H1 (cell line): ENCODE data around the gene FXYD3. TPM values are rescaled to one million over a fixed set of nuclear protein-coding genes. Genes with fewer than 3 reads are reported as not detected.

Experiments
- CTCF ChIA-PET: fragments of 300-600 bp; sonication (Branson Sonifier 250); formaldehyde crosslinking; loops from one replicate; lab custom pipeline; 2021; ENCODE audit not compliant: partially characterized antibody; lab: Charles Lee
- POLR2A ChIA-PET: fragments of 300-600 bp; sonication (Branson Sonifier 250); formaldehyde crosslinking; loops from one replicate; lab custom pipeline; 2021; ENCODE audit warnings: inconsistent platforms; ENCODE audit not compliant: partially characterized antibody; lab: Charles Lee
- DNase-seq, 2 experiments: peaks; one replicate each; pipeline versions ENCODE4 v3.0.0 to v3.0.0-alpha.2; 2010 to 2022; ENCODE audit warnings: low spot score in 2 of 2, low read depth in 1 of 2, mixed read lengths in 1 of 2
- FAIRE-seq: peaks from 2 replicates; lab custom pipeline; 2011; peaks lifted over from hg19 to GRCh38; lab: Jason Lieb, UNC
- H2AFZ ChIP-seq: 2 replicates; pipeline ENCODE4 v1.8.1; 2012; ENCODE audit warnings: low read length, inconsistent platforms
- H2AK5ac ChIP-seq: 2 replicates; pipeline ENCODE4 v1.6.1; 2013; ENCODE audit warnings: low read depth, low read length
- H2BK120ac ChIP-seq: replicated peaks from 2 replicates; pipeline ENCODE3; 2013; ENCODE audit warnings: low read depth, low read length, inconsistent platforms
- H2BK12ac ChIP-seq: 2 replicates; pipeline ENCODE4 v1.6.1; 2013; ENCODE audit warnings: low read depth, low read length
- H2BK15ac ChIP-seq: 2 replicates; pipeline ENCODE4 v1.6.1; 2013; ENCODE audit warnings: low read length
- H2BK20ac ChIP-seq: 2 replicates; pipeline ENCODE4 v1.6.1; 2013; ENCODE audit warnings: low read length
- H2BK5ac ChIP-seq: 2 replicates; pipeline ENCODE4 v1.6.1; 2013; ENCODE audit warnings: low read depth, low read length
- H3K14ac ChIP-seq: 2 replicates; pipeline ENCODE4 v1.6.1; 2013; ENCODE audit warnings: inconsistent platforms; ENCODE audit not compliant: insufficient read length
- H3K18ac ChIP-seq: 2 replicates; pipeline ENCODE4 v1.6.1; 2013; ENCODE audit warnings: low read length; ENCODE audit errors: extremely low read depth
- H3K23ac ChIP-seq: 2 replicates; pipeline ENCODE4 v1.6.1; 2013; ENCODE audit warnings: inconsistent platforms; ENCODE audit not compliant: insufficient read length
- H3K23me2 ChIP-seq: 2 replicates; pipeline ENCODE4 v1.6.1; 2013; ENCODE audit warnings: low read depth, low read length
- H3K27ac ChIP-seq: 2 replicates; pipeline ENCODE4 v1.6.1; 2011; ENCODE audit warnings: low read depth, low read length, inconsistent platforms
- H3K27me3 ChIP-seq, 4 experiments: replicated peaks in 1 of 4; 1 replicate in 1 of 4; 2 replicates in 3 of 4; pipeline versions ENCODE4 v1.6.1 to v1.8.1; 2011 to 2013; ENCODE audit warnings: low read length in 3 of 4, mild to moderate bottlenecking in 3 of 4, inconsistent platforms in 2 of 4, mixed read lengths in 2 of 4, moderate library complexity in 1 of 4; ENCODE audit not compliant: control insufficient read depth in 3 of 4, insufficient read depth in 3 of 4; ENCODE audit errors: extremely low read depth in 1 of 4
- H3K36me3 ChIP-seq, 4 experiments: 2 replicates each; pipeline versions ENCODE4 v1.6.1 to v1.8.1; 2011 to 2013; ENCODE audit warnings: mild to moderate bottlenecking in 4 of 4, low read length in 3 of 4, moderate library complexity in 2 of 4, control low read depth in 1 of 4, inconsistent platforms in 1 of 4; ENCODE audit not compliant: insufficient read depth in 4 of 4, control insufficient read depth in 2 of 4
- H3K4ac ChIP-seq: replicated peaks from 2 replicates; pipeline ENCODE3; 2013; ENCODE audit warnings: low read length, low read depth, mixed read lengths, inconsistent platforms; ENCODE audit not compliant: insufficient read length
- H3K4me1 ChIP-seq, 4 experiments: replicated peaks in 1 of 4; 1 replicate in 1 of 4; 2 replicates in 3 of 4; pipeline versions ENCODE4 v1.6.1 to v1.8.1; 2011 to 2013; ENCODE audit warnings: low read length in 3 of 4, inconsistent platforms in 2 of 4, mixed read lengths in 1 of 4; ENCODE audit not compliant: insufficient read depth in 4 of 4, control insufficient read depth in 3 of 4
- H3K4me2 ChIP-seq, 2 experiments: 2 replicates each; pipeline versions ENCODE4 v1.6.1 to v1.8.1; 2011 to 2013; ENCODE audit warnings: low read depth in 2 of 2, low read length in 2 of 2, control low read depth in 1 of 2, inconsistent platforms in 1 of 2, mild to moderate bottlenecking in 1 of 2; ENCODE audit not compliant: insufficient read depth in 1 of 2
- H3K4me3 ChIP-seq, 4 experiments: fragments of 200-600, 300-600 bp in 1 of 4; sonication (generic), shearing (Covaris generic), sonication (Bioruptor Twin) in 1 of 4; 2 replicates each; pipeline versions ENCODE4 v1.5.1 to v1.8.1; 2011 to 2016; ENCODE audit warnings: low read length in 4 of 4, low read depth in 3 of 4, control low read depth in 2 of 4, inconsistent platforms in 2 of 4, mild to moderate bottlenecking in 2 of 4, mixed read lengths in 1 of 4, moderate library complexity in 1 of 4; ENCODE audit not compliant: insufficient read depth in 2 of 4; ENCODE audit errors: extremely low read depth in 1 of 4
- H3K56ac ChIP-seq: replicated peaks from 2 replicates; pipeline ENCODE3; 2013; ENCODE audit warnings: low read depth, mild to moderate bottlenecking, mixed read lengths, low read length, inconsistent platforms; ENCODE audit not compliant: insufficient read length
- H3K79me1 ChIP-seq: 2 replicates; pipeline ENCODE4 v1.6.1; 2013; ENCODE audit warnings: low read depth, low read length, control low read depth
- H3K79me2 ChIP-seq, 2 experiments: 2 replicates each; pipeline versions ENCODE4 v1.6.1 to v1.8.1; 2012 to 2013; ENCODE audit warnings: low read length in 2 of 2, mild to moderate bottlenecking in 2 of 2, inconsistent platforms in 1 of 2; ENCODE audit not compliant: insufficient read depth in 2 of 2, control insufficient read depth in 1 of 2
- H3K9ac ChIP-seq, 4 experiments: replicated peaks in 1 of 4; 1 replicate in 1 of 4; 2 replicates in 3 of 4; pipeline versions ENCODE4 v1.6.1 to v1.8.1; 2011 to 2013; ENCODE audit warnings: low read depth in 3 of 4, low read length in 3 of 4, control low read depth in 2 of 4, mild to moderate bottlenecking in 2 of 4, moderate library complexity in 2 of 4, inconsistent platforms in 1 of 4; ENCODE audit errors: extremely low read depth in 1 of 4
- H3K9me3 ChIP-seq, 2 experiments: 2 replicates each; pipeline versions ENCODE4 v1.6.1 to v1.8.1; 2012 to 2013; ENCODE audit warnings: mild to moderate bottlenecking in 2 of 2, moderate library complexity in 2 of 2, control low read depth in 1 of 2, inconsistent platforms in 1 of 2, low read depth in 1 of 2, low read length in 1 of 2, mixed read lengths in 1 of 2; ENCODE audit not compliant: insufficient read depth in 2 of 2
- H4K20me1 ChIP-seq, 2 experiments: replicated peaks in 1 of 2; 2 replicates each; pipeline versions ENCODE3 to v1.8.1; 2011 to 2013; ENCODE audit warnings: inconsistent platforms in 2 of 2, low read length in 2 of 2, mild to moderate bottlenecking in 1 of 2; ENCODE audit not compliant: insufficient read depth in 2 of 2, control insufficient read depth in 1 of 2
- H4K5ac ChIP-seq: 2 replicates; pipeline ENCODE4 v1.6.1; 2013; ENCODE audit warnings: low read length, low read depth, mixed read lengths, inconsistent platforms; ENCODE audit not compliant: insufficient read length
- H4K8ac ChIP-seq: 2 replicates; pipeline ENCODE4 v1.8.0; 2013; ENCODE audit warnings: mild to moderate bottlenecking, moderate library complexity, low read length, inconsistent platforms; ENCODE audit not compliant: insufficient read depth; ENCODE audit errors: extremely low read depth
- H4K91ac ChIP-seq: replicated peaks from 2 replicates; pipeline ENCODE3; 2013; ENCODE audit warnings: low read length, mixed read lengths, inconsistent platforms; ENCODE audit not compliant: insufficient read length
- CHD1 ChIP-seq: IDR thresholded peaks from 2 replicates; pipeline ENCODE4 v1.6.1; 2012; ENCODE audit warnings: low read depth, low read length, improper control_type of control experiment
- CREB1 ChIP-seq: IDR thresholded peaks from 2 replicates; pipeline ENCODE4 v1.6.1; 2012; ENCODE audit warnings: inconsistent platforms
- EZH2 ChIP-seq: fragments of 200-600 bp; sonication (generic); IDR thresholded peaks from 2 replicates; pipeline ENCODE4 v1.7.1; 2012; ENCODE audit warnings: low read depth, mild to moderate bottlenecking, moderate library complexity, low read length, inconsistent platforms; ENCODE audit not compliant: severe bottlenecking
- FOSL1 ChIP-seq: IDR thresholded peaks from 2 replicates; pipeline ENCODE4 v1.6.1; 2011; ENCODE audit warnings: mild to moderate bottlenecking, low read depth, low read length, moderate library complexity; ENCODE audit not compliant: insufficient read depth
- KDM5A ChIP-seq: fragments of 200-600 bp; IDR thresholded peaks from 2 replicates; pipeline ENCODE4 v1.7.1; 2012; ENCODE audit warnings: mild to moderate bottlenecking, low read length, inconsistent platforms, mixed read lengths
- SAP30 ChIP-seq: fragments of 300-600 bp; sonication (generic); IDR thresholded peaks from 2 replicates; pipeline ENCODE4 v1.7.1; 2012; ENCODE audit warnings: low read length, moderate library complexity, mild to moderate bottlenecking, inconsistent platforms; ENCODE audit not compliant: insufficient read depth, insufficient replicate concordance
- SIRT6 ChIP-seq: IDR thresholded peaks from one replicate; pipeline ENCODE4 v1.7.1; 2012; ENCODE audit warnings: low read length, inconsistent platforms
- SP4 ChIP-seq: IDR thresholded peaks from 2 replicates; pipeline ENCODE4 v1.6.1; 2012; ENCODE audit warnings: low read length, inconsistent platforms
- TCF12 ChIP-seq: IDR thresholded peaks from 2 replicates; pipeline ENCODE4 v1.6.1; 2011; ENCODE audit warnings: low read depth, mild to moderate bottlenecking, low read length
- YY1 ChIP-seq: IDR thresholded peaks from 2 replicates; pipeline ENCODE4 v1.6.1; 2011; ENCODE audit warnings: low read depth, mild to moderate bottlenecking, low read length
- WGBS, 2 experiments: shearing (Covaris generic) in 1 of 2; methylation state at CpG; one replicate each; pipeline versions ENCODE4 v1.1.6 to v1.1.7; 2013 to 2015; ENCODE audit warnings: low lambda C conversion rate in 2 of 2, mixed read lengths in 2 of 2, inconsistent platforms in 1 of 2, low coverage in 1 of 2, missing lambda C conversion rate in 1 of 2; ENCODE audit not compliant: insufficient replicate concordance in 2 of 2, insufficient coverage in 1 of 2, insufficient read length in 1 of 2; ENCODE audit errors: extremely low coverage in 1 of 2, missing lambda C conversion rate in 1 of 2; 5-methylcytosine and 5-hydroxymethylcytosine counted together
- polyA plus RNA-seq, 7 experiments: library from polyadenylated mRNA; depleted of rRNA in 3 of 7; stranded (reverse) in 5 of 7; unstranded in 2 of 7; fragments of >200 nt in 5 of 7; fragments of 200-250 nt in 2 of 7; gene quantifications; 1 replicate in 5 of 7; 2 replicates in 1 of 7; 4 replicates in 1 of 7; pipeline versions ENCODE4 v1.2.1 to v1.2.3, GENCODE V29; 2011 to 2013; ENCODE audit warnings: missing spikeins in 2 of 7, mixed read lengths in 2 of 7
- total RNA-seq: library from RNA; stranded (reverse); fragmentation: NEBNext Ultra II Directional; extraction: Animal tissue kit (Norgen Biotek cat#: 25700); gene quantifications from 2 replicates; pipeline ENCODE4 v1.2.1, GENCODE V29; 2021
- TF ChIP-seq, protein P1 (sequence below): IDR thresholded peaks from 2 replicates; pipeline ENCODE4 v1.6.1; 2011; ENCODE audit warnings: low read depth, mild to moderate bottlenecking, low read length; ENCODE audit not compliant: insufficient read depth

Gene FXYD3
- total and polyA plus RNA-seq, 2 of the 8 experiments (the other 6 are each of a cell fraction or from before 2014, with no cell fraction given), result 0.33 TPM; not detected in 1

DNA sequence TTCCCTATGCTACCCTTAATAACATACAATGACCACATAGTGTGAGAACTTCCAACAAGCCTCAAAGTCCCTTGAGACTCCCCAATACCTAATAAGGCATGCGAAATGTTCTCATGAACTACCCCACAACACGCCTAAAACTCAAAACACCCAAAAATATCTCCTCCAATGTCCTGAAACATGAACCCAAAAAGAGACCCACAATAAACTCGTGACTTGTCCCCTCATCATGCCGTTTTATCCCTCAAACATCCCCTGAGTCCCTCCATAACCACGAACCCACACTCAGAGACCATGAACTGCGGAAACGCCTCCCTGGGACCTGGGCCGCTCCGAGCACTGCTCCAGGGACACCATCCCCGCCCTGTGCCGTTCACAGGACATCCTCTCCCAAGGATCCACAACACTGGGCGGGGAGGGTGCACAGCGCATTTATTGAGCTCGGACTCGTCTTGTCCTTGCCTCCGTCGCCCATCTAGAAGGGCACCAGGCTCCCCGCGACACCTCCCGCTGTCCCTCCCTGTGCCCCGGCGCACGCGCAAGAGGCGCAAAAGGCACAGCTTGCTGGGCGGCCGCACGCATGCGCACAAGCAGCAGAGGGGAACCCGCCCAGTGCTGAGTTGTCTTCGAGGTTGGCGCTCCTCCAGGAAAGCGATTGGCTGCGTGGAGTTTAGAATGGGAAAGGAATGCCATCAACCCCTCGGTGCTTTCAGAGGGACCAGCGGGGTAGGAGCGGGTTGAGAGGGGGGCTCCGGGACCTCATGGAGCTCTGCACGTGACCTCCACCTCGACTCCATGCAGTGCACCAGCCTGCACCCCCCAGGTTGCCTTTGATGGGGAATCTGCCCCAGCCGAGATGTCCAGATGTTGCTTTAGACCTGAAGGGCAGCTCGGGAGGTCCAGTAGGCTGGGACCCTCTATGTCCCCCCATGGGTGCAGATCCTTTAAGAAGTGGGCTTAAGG is 8.8 kb downstream of the FXYD3 start:
- H3K9me3 ChIP-seq, result no peaks in the 10 kb centered on the region
- H3K4ac ChIP-seq, result no peak overlapping the region
- no peaks in the 10 kb centered on the region for H3K79me1 ChIP-seq
- no peak overlapping the region for H2AFZ ChIP-seq
- no peak for FAIRE-seq
- no peak overlapping the region for H2BK15ac ChIP-seq
- H3K23ac ChIP-seq, result no peak overlapping the region
- H3K14ac ChIP-seq, result no peak overlapping the region
- H4K8ac ChIP-seq, result peak overlapping the region; percentile 19; the same call in 1 of the 2 replicates
- H3K23me2 ChIP-seq, result no peaks in the 10 kb centered on the region
- no peak overlapping the region for H2BK120ac ChIP-seq
- ChIA-PET CTCF (interaction anchor here (1.1 to 4.6 kb wide), 5 partner anchors 9 to 58 kb away, joined by 3 to 41 read pairs (median 6); partner anchors contain the start of genes FXYD3 and LGI4), POLR2A (interaction anchor here (0.6 to 1.9 kb wide), 5 partner anchors 10 to 124 kb away, joined by 3 to 5 read pairs (median 3); partner anchors contain the start of gene FXYD5)
- peak overlapping the region; percentile 27 for H4K91ac ChIP-seq
- H3K27me3 ChIP-seq, result no peaks in the 10 kb centered on the region; a peak in 1 of 7 replicates
- H3K4me2 ChIP-seq, result peak overlapping the region in 1 of 2 experiments; percentile 56; a peak in 1 of 4 replicates
- H3K79me2 ChIP-seq, result no peaks in the 10 kb centered on the region
- peak overlapping the region; percentile 32; the same call in 1 of the 2 replicates for H2BK5ac ChIP-seq
- 0 out of 2 replicates have a peak overlapping the region, but pooled peaks have one; percentile 32 for H2BK20ac ChIP-seq
- H3K18ac ChIP-seq, result no peak overlapping the region
- H4K5ac ChIP-seq, result no peak overlapping the region
- H3K27ac ChIP-seq, result no peak overlapping the region; the same call in 1 of the 2 replicates
- H4K20me1 ChIP-seq, result no peaks in the 10 kb centered on the region
- peak overlapping the region in 1 of 4 experiments; percentile 16; a peak in 1 of 8 replicates for H3K4me3 ChIP-seq
- peaks cover 2 to 11% (median 6%) of the 10 kb centered on the region in 4 experiments; a peak in 5 of 7 replicates for H3K4me1 ChIP-seq
- no peak overlapping the region for H3K9ac ChIP-seq
- no peaks in the 10 kb centered on the region for H3K36me3 ChIP-seq
- 85 to 100% methylated on average over 1 to 42 of the region's 42 CpGs for WGBS, 2 experiments
- peak overlapping the region; percentile 28; the same call in 1 of the 2 replicates for H2AK5ac ChIP-seq
- H2BK12ac ChIP-seq, result peak overlapping the region; percentile 84; the same call in 1 of the 2 replicates
- H3K56ac ChIP-seq, result no peak overlapping the region
- DNase-seq, result no peak
- TF ChIP-seq FOSL1 (no peak), SAP30 (no peak), YY1 (no peak), CREB1 (no peak), TCF12 (no peak), SIRT6 (no peak), SP4 (no peak), CHD1 (no peak), EZH2 (no peak), KDM5A (no peak)
- TF ChIP-seq, protein P1, sequence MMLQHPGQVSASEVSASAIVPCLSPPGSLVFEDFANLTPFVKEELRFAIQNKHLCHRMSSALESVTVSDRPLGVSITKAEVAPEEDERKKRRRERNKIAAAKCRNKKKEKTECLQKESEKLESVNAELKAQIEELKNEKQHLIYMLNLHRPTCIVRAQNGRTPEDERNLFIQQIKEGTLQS, result no peak
